Transverse colon (tissue), 4 donors: ENCODE results near the gene PROX2. TPM values are rescaled to one million over a fixed set of nuclear protein-coding genes. Genes with fewer than 3 reads are reported as not detected.
A peak's percentile ranks its signal among the peaks of the same experiment; 100 is the strongest.

Source experiments
- DNase-seq: peaks from one replicate; pipeline ENCODE4 v3.0.0-alpha.2; 2019
- H3K27ac ChIP-seq, 4 donors: fragments of 200-600 bp; sonication (generic); 2 replicates each; pipeline ENCODE4 v1.5.1; 2016 to 2018; ENCODE audit warnings: inconsistent platforms in 4 of 4
- H3K27me3 ChIP-seq: fragments of 200-600 bp; sonication (generic); 2 replicates; pipeline ENCODE4 v1.5.1; 2017; ENCODE audit warnings: inconsistent platforms
- H3K36me3 ChIP-seq, 4 donors: fragments of 200-600 bp; sonication (generic); 2 replicates each; pipeline ENCODE4 v1.5.1; 2017 to 2019; ENCODE audit warnings: inconsistent platforms in 4 of 4
- H3K4me1 ChIP-seq, 4 donors: fragments of 200-600 bp; sonication (generic); 2 replicates each; pipeline ENCODE4 v1.5.1; 2017 to 2020; ENCODE audit warnings: inconsistent platforms in 4 of 4
- H3K4me3 ChIP-seq, 4 donors: fragments of 200-600 bp; sonication (generic); 1 replicate in 1 of 4; 2 replicates in 3 of 4; pipeline versions ENCODE4 v1.5.1 to v1.6.1; 2017 to 2019; ENCODE audit warnings: inconsistent platforms in 4 of 4
- H3K9me3 ChIP-seq, 2 donors: fragments of 200-600 bp; sonication (generic); 2 replicates each; pipeline ENCODE4 v1.5.1; 2017 to 2019; ENCODE audit warnings: inconsistent platforms in 2 of 2
- EP300 ChIP-seq: sonication (generic); formaldehyde crosslinking; IDR thresholded peaks from one replicate; pipeline ENCODE4 v1.6.1; 2017; ENCODE audit warnings: antibody characterized with exemption, low read depth
- POLR2A ChIP-seq: fragments of 450-650 bp; IDR thresholded peaks from one replicate; pipeline ENCODE4 v1.6.1; 2016; ENCODE audit warnings: antibody characterized with exemption, mild to moderate bottlenecking, moderate library complexity
- POLR2AphosphoS5 ChIP-seq, 3 donors: sonication (generic); formaldehyde crosslinking; IDR thresholded peaks; one replicate each; pipeline ENCODE4 v1.6.1; 2016; ENCODE audit warnings: antibody characterized with exemption in 3 of 3
- WGBS, 2 donors: methylation state at CpG; one replicate each; pipeline ENCODE4 v1.1.5; 2018; ENCODE audit warnings: low coverage in 1 of 2; 5-methylcytosine and 5-hydroxymethylcytosine counted together
- in situ Hi-C, 4 donors: fragments of 200-750 bp; cut with MboI; loops; one replicate each; pipeline versions ENCODE4 v1.15.0 to v1.15.1; 2017; ENCODE audit warnings: low sequenced_read_pairs in 3 of 4, low pct_ligation_motif_present in 1 of 4, low pct_unique_long_range_greater_than_20kb in 1 of 4
- intact Hi-C: fragments of 100-400 bp; cut with DNase I; formaldehyde crosslinking; loops from one replicate; pipeline ENCODE4 v1.15.1; 2023; ENCODE audit warnings: low total_unique reads
- total RNA-seq, 4 donors: library from RNA; depleted of rRNA; stranded (reverse); fragments of >200 nt; gene quantifications; one replicate each; pipeline ENCODE4 v1.1.0, GENCODE V29; 2016
- TF ChIP-seq, protein P1 (sequence below), 5 experiments: fragments of 200-600 bp in 3 of 5; fragments of 450-650 bp in 2 of 5; sonication (generic) in 3 of 5; IDR thresholded peaks; 1 replicate in 2 of 5; 2 replicates in 3 of 5; pipeline ENCODE4 v1.5.1; 2016 to 2017; ENCODE audit warnings: antibody characterized with exemption in 5 of 5, inconsistent platforms in 3 of 5, mild to moderate bottlenecking in 2 of 5, moderate library complexity in 1 of 5

The PROX2 gene
- total RNA-seq, 4 donors from 2014 or later: 0.79 TPM; not detected in 3

DNA sequence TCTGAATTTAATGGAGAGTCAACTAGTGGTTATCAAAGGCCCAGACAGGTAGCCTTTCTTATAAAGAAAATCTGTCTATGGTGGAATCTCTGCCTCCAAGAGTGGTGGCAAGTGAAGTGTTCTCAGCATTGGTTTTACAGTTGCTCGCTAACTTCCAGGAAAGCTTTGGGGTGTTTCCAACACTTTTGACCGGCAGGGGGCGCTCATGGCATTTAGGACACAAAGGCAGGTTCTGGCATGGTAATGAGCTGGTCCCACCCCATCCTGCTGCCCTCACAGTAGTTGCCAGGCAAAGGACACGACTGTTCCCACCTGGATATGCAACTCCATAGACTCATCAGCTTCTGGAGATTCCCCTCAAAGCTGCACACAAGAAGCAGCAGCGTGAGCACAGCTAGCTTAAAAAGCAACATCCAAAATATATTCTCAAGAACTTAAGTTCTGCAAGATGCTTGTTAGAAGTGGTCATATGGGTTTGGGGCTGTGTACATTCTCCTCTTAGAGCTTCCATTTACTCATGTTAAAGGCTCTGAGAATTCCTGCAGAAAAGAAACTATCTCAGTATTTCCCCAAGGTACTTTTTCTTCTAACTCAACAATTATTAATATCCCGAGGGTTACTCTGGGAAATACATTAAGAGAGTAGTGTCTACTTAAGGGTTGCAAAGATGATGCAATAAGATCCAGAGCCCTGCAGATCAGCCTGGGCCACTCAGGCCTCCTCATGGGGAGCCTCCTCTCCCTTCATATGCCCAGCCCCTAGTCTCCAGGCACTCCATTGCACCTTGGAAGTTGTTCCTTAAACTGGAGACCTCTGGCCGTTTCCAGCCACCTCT is 14.8 kb downstream of the PROX2 start:
- H3K9me3 ChIP-seq: no peaks in the 10 kb centered on the region
- no peak overlapping the region for H3K27ac ChIP-seq
- H3K36me3 ChIP-seq: no peaks in the 10 kb centered on the region
- TF ChIP-seq POLR2A (no peak), POLR2AphosphoS5 (IDR thresholded peaks at IDR 0.05) (peak in 1 of 3 donors; percentile 31), EP300 (no peak)
- TF ChIP-seq, protein P1, sequence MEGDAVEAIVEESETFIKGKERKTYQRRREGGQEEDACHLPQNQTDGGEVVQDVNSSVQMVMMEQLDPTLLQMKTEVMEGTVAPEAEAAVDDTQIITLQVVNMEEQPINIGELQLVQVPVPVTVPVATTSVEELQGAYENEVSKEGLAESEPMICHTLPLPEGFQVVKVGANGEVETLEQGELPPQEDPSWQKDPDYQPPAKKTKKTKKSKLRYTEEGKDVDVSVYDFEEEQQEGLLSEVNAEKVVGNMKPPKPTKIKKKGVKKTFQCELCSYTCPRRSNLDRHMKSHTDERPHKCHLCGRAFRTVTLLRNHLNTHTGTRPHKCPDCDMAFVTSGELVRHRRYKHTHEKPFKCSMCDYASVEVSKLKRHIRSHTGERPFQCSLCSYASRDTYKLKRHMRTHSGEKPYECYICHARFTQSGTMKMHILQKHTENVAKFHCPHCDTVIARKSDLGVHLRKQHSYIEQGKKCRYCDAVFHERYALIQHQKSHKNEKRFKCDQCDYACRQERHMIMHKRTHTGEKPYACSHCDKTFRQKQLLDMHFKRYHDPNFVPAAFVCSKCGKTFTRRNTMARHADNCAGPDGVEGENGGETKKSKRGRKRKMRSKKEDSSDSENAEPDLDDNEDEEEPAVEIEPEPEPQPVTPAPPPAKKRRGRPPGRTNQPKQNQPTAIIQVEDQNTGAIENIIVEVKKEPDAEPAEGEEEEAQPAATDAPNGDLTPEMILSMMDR (IDR thresholded peaks at IDR 0.05): peak; percentile 74 to 93 (median 91)
- in situ Hi-C loops: loop anchor here in 1 of 4 donors (10.0 kb wide), 1 partner anchor 54 kb away; no protein-coding TSS in a partner anchor
- H3K4me1 ChIP-seq: peaks cover 0 to 7% (median 0%) of the 10 kb centered on the region in 4 donors
- DNase-seq: peak; percentile 93
- no peak overlapping the region for H3K4me3 ChIP-seq
- 27 to 50% methylated on average over 1 to 7 of the region's 7 CpGs for WGBS, 2 donors
- H3K27me3 ChIP-seq: no peaks in the 10 kb centered on the region
- intact Hi-C loops: loop anchor here (5.0 kb wide), 1 partner anchor 46 kb away; no protein-coding TSS in a partner anchor

DNA sequence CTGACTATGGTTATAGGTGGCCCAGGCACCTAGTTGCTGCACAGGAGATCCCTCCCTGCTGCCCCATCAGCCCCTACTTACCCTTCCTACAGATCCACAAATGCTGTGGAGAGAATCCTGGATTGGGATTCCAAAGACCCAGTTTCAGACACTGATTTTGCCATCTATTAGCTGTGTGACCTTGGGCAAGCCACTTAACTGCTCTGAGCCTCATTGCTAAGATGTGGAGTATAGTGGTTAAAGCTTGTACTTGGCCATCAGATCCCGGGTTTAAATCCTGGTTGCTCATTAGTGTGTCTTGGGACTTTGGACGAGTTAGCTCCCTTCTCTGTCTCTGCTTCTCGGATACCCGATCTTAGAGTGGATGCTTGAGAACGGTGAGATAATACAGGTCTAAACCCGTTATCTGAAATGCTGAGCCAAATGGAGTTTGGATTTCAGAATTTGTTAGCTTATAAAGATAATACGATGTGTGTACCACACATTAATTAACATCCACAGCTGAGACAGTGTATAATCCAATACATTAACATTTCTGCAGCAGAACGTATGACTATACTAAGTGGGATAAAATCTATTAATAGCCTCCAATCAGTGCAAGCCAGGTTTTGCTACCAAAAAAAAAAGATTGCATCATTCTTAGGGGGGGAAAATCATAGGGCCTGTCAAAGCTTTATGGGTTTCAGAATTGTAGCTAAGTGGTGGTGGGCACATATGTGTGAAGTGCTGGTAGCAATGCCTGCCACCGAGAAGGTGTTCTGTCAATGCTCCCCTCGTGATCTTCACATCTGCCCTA is 16.0 kb downstream of the PROX2 start:
- DNase-seq: no peak
- Histone ChIP-seq H3K4me1 (peaks cover 0 to 7% (median 0%) of the 10 kb centered on the region in 4 donors), H3K4me3 (no peak overlapping the region), H3K9me3 (no peaks in the 10 kb centered on the region), H3K27ac (no peak overlapping the region), H3K36me3 (no peaks in the 10 kb centered on the region), H3K27me3 (no peaks in the 10 kb centered on the region)
- intact Hi-C loops: loop anchor here (5.0 kb wide), 1 partner anchor 47 kb away; no protein-coding TSS in a partner anchor
- WGBS, 2 donors: 44 to 53% methylated on average over 2 to 10 of the region's 10 CpGs
- in situ Hi-C loops: loop anchor here in 1 of 4 donors (10.0 kb wide), 1 partner anchor 55 kb away; no protein-coding TSS in a partner anchor
- TF ChIP-seq POLR2A (no peak), POLR2AphosphoS5 (IDR thresholded peaks at IDR 0.05) (no peak), EP300 (no peak)
- TF ChIP-seq, protein P1 (IDR thresholded peaks at IDR 0.05): no peak

DNA sequence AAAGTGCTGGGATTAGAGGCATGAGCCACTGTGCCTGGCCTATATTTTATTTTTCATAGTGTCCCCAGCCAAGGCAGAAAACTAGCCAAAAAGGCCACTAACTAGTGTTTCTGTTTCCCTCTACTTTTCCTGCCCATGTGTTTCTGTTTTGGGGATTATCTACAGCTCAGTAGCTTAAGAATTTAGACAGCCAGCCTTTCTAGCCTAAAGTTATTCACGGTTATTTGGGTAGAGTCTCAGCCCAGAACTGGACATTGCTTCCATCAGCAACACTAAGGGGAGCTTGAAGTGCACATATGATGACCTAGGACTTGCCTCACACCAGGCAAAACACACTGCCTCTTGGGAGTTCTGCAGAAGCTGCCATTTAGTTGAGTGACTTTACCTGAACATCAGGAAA is 17.9 kb downstream of the PROX2 start:
- Histone ChIP-seq H3K9me3 (no peaks in the 10 kb centered on the region), H3K27ac (no peak overlapping the region), H3K36me3 (no peaks in the 10 kb centered on the region), H3K4me1 (peaks cover 0 to 26% (median 10%) of the 10 kb centered on the region in 4 donors), H3K27me3 (no peaks in the 10 kb centered on the region), H3K4me3 (no peak overlapping the region)
- no peak for DNase-seq
- in situ Hi-C loops (no loop called here), intact Hi-C loops (no loop called here)
- TF ChIP-seq, protein P1 (IDR thresholded peaks at IDR 0.05): no peak
- no peak for TF ChIP-seq POLR2AphosphoS5 (IDR thresholded peaks at IDR 0.05)
- TF ChIP-seq EP300: no peak
- TF ChIP-seq POLR2A: no peak
- WGBS, 2 donors: 73 to 75% methylated on average over 1 of the region's 1 CpG

DNA sequence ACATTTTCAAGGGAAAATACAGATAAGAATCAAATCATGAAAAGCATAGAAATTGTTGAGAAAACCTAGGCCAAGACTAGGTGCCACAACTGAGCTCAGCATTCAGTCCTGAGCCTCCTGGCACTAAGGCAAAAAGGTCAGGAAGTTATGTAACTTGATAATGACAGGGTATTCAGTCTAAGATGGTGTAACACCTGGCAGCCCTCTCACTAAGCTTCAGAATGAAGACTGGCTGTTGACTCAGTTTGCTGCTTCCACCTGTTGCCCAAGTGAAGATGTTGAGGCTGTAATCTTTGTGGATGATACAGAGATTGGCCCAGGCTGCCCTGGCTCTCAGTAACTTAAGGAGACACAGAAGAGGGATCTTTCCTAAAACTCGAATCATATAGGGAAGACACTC is 19.6 kb downstream of the PROX2 start:
- intact Hi-C loops (no loop called here), in situ Hi-C loops (no loop called here)
- H3K27me3 ChIP-seq: no peaks in the 10 kb centered on the region
- WGBS, 2 donors: 81 to 100% methylated on average over 1 of the region's 1 CpG
- no peak overlapping the region for H3K4me3 ChIP-seq
- DNase-seq: no peak
- peaks cover 0 to 31% (median 10%) of the 10 kb centered on the region in 4 donors for H3K4me1 ChIP-seq
- H3K36me3 ChIP-seq: no peaks in the 10 kb centered on the region
- H3K27ac ChIP-seq: no peak overlapping the region
- no peaks in the 10 kb centered on the region for H3K9me3 ChIP-seq
- no peak for TF ChIP-seq POLR2A
- TF ChIP-seq, protein P1 (IDR thresholded peaks at IDR 0.05): no peak
- TF ChIP-seq EP300: no peak
- no peak for TF ChIP-seq POLR2AphosphoS5 (IDR thresholded peaks at IDR 0.05)
